ENCODE data around the gene INHA.

Gene INHA

DNA sequence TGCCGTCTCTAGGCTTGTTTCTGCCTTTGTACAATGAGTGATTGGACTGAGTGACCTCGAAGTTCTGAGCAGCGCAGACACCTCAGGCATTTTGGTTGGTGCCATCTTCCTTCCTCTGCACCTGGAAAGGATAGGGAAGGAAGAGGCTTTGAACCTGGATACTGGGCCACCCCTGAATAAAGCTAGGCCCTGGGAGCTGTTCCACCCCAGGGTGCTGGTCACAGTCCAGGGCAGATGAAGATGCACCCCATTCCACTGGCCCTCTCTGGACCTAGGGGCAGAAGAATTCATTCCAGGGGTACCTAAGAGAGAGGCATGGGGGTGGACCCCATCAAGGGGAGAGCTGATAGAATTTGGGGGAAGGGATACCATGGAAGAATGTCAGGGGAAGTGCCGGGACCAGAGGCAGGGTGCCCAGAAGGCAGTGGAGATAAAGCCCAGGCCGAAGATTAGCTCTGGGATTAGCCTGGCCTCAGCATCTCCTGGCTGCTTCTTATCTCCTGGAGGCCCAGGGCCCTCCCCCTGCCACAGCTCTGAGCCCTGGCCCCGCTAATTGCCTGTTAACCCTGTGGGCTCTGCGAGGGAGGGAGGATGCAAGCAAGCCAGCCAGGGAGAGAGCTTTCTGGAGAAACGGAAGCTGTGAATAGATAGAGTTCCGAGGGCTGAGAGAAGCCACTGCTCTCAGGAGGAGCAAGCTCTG, 46.4 kb upstream of the INHA start:
- peaks cover 13% of the 10 kb centered on the region for H4K20me1 ChIP-seq (ENCODE audit: insufficient read depth, low read length)
- H3K36me3 ChIP-seq (ENCODE audit: insufficient read depth, low read length), result no peaks in the 10 kb centered on the region
- H3K4me3 ChIP-seq (ENCODE audit: low read depth in 1 of 2, low read length in 2 of 2), result no peak overlapping the region
- H3K79me2 ChIP-seq (ENCODE audit: insufficient read depth, low read length), result no peaks in the 10 kb centered on the region
- no peak overlapping the region for H3K4me2 ChIP-seq (ENCODE audit: insufficient read depth, low read length)
- no peak overlapping the region for H2AFZ ChIP-seq (ENCODE audit: low read depth, low read length)
- ATAC-seq (ENCODE audit: insufficient read depth, low read depth) (no peak), DNase-seq (no peak)
- no peak for TF ChIP-seq EZH2 (IDR thresholded peaks at IDR 0.05; ENCODE audit: borderline replicate concordance, low read depth, low read length, severe bottlenecking)
- TF ChIP-seq, protein P1, sequence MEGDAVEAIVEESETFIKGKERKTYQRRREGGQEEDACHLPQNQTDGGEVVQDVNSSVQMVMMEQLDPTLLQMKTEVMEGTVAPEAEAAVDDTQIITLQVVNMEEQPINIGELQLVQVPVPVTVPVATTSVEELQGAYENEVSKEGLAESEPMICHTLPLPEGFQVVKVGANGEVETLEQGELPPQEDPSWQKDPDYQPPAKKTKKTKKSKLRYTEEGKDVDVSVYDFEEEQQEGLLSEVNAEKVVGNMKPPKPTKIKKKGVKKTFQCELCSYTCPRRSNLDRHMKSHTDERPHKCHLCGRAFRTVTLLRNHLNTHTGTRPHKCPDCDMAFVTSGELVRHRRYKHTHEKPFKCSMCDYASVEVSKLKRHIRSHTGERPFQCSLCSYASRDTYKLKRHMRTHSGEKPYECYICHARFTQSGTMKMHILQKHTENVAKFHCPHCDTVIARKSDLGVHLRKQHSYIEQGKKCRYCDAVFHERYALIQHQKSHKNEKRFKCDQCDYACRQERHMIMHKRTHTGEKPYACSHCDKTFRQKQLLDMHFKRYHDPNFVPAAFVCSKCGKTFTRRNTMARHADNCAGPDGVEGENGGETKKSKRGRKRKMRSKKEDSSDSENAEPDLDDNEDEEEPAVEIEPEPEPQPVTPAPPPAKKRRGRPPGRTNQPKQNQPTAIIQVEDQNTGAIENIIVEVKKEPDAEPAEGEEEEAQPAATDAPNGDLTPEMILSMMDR (IDR thresholded peaks at IDR 0.05; ENCODE audit: borderline replicate concordance, extremely low read depth, low read length, poor library complexity, severe bottlenecking), result no peak
- H3K9me3 ChIP-seq (ENCODE audit: insufficient read depth, low read length, severe bottlenecking), result no peaks in the 10 kb centered on the region
- H3K9ac ChIP-seq (ENCODE audit: low read depth, low read length), result no peak overlapping the region
- H3K27ac ChIP-seq (ENCODE audit: low read length), result no peak overlapping the region
- H3K27me3 ChIP-seq (ENCODE audit: insufficient read depth, low read length, poor library complexity), result peaks cover 51% of the 10 kb centered on the region
- H3K4me1 ChIP-seq (ENCODE audit: insufficient read depth, low read length), result peaks cover 8% of the 10 kb centered on the region

DNA sequence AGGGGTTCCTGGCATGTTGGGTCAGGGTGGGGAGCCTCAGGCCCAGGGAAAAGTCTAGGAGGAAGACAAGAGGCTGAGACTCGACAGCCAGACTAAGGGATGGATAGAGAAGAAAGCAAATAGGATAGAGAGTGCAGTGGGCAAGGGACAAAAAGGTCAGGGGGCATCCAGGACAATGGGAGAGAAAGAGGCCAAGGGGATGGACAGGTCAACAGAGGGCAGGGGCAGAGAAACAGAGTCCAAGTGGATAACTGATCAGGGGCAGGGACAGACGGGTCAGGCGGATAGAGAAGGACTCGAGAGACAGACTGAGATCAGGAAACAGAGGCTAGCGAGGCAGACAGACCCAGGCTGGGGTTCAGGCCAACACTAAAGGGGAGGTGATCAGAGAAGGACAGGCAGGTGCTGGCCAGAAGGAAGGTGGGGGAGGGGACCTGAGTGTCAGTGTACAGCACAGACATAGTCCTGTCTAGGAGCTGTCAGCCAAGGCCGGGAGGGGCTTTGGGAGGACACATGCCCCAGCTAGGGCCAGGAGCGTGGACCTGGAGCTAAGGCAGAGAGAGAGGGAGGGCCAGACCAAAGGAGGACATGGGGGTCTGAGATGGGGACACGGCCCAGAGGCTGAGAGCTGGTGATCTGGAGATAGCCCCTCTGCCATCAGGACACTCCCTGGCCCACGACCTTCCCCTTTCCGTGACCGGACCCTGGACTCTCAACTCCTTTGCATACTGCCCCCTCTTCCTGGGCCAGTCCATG, 45.6 kb upstream of the INHA start:
- peaks cover 2% of the 10 kb centered on the region for H3K4me1 ChIP-seq (ENCODE audit: insufficient read depth, low read length)

DNA sequence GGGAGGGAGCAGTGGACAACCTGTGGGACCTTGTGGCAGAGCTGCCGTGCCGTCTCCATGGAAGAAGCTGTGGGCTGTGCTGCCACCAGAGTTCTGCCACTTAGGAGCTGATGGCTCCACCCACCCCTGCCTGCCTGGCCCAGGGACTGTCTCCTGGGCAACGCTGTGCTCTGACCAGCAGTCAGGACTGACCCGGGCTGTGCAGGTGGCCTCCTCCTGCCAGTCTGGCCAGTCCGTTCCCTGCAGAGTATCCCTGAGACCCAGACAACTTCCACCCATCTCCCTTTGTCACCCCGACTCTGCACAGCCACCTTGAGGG, 45.1 kb upstream of the INHA start:
- Histone ChIP-seq H3K36me3 (ENCODE audit: insufficient read depth, low read length) (no peaks in the 10 kb centered on the region), H3K27ac (ENCODE audit: low read length) (no peak overlapping the region), H3K4me1 (ENCODE audit: insufficient read depth, low read length) (no peaks in the 10 kb centered on the region), H3K79me2 (ENCODE audit: insufficient read depth, low read length) (no peaks in the 10 kb centered on the region), H4K20me1 (ENCODE audit: insufficient read depth, low read length) (peaks cover 13% of the 10 kb centered on the region), H3K9me3 (ENCODE audit: insufficient read depth, low read length, severe bottlenecking) (no peaks in the 10 kb centered on the region), H3K27me3 (ENCODE audit: insufficient read depth, low read length, poor library complexity) (peaks cover 39% of the 10 kb centered on the region), H3K4me2 (ENCODE audit: insufficient read depth, low read length) (no peak overlapping the region), H2AFZ (ENCODE audit: low read depth, low read length) (no peak overlapping the region), H3K9ac (ENCODE audit: low read depth, low read length) (no peak overlapping the region), H3K4me3 (ENCODE audit: low read depth in 1 of 2, low read length in 2 of 2) (no peak overlapping the region)
- ATAC-seq (ENCODE audit: insufficient read depth, low read depth) (no peak), DNase-seq (no peak)
- TF ChIP-seq, protein P1 (IDR thresholded peaks at IDR 0.05; ENCODE audit: borderline replicate concordance, extremely low read depth, low read length, poor library complexity, severe bottlenecking), result no peak
- TF ChIP-seq EZH2 (IDR thresholded peaks at IDR 0.05; ENCODE audit: borderline replicate concordance, low read depth, low read length, severe bottlenecking), result no peak

More for the DNA sequence above, 45.6 kb upstream of the INHA start:
- Histone ChIP-seq H3K36me3 (ENCODE audit: insufficient read depth, low read length) (no peaks in the 10 kb centered on the region), H3K4me3 (ENCODE audit: low read depth in 1 of 2, low read length in 2 of 2) (no peak overlapping the region), H3K27me3 (ENCODE audit: insufficient read depth, low read length, poor library complexity) (peaks cover 43% of the 10 kb centered on the region), H3K4me2 (ENCODE audit: insufficient read depth, low read length) (no peak overlapping the region), H3K79me2 (ENCODE audit: insufficient read depth, low read length) (no peaks in the 10 kb centered on the region), H3K9ac (ENCODE audit: low read depth, low read length) (no peak overlapping the region), H4K20me1 (ENCODE audit: insufficient read depth, low read length) (peaks cover 13% of the 10 kb centered on the region), H3K27ac (ENCODE audit: low read length) (no peak overlapping the region), H3K9me3 (ENCODE audit: insufficient read depth, low read length, severe bottlenecking) (no peaks in the 10 kb centered on the region), H2AFZ (ENCODE audit: low read depth, low read length) (no peak overlapping the region)
- ATAC-seq (ENCODE audit: insufficient read depth, low read depth), result no peak
- no peak for TF ChIP-seq EZH2 (IDR thresholded peaks at IDR 0.05; ENCODE audit: borderline replicate concordance, low read depth, low read length, severe bottlenecking)
- TF ChIP-seq, protein P1 (IDR thresholded peaks at IDR 0.05; ENCODE audit: borderline replicate concordance, extremely low read depth, low read length, poor library complexity, severe bottlenecking), result no peak
- no peak for DNase-seq

Data from DND-41 (cell line).